ENCODE measurements around the gene SH3D19.
"Not testable (repeated sequence)": the region's sequence is repeated elsewhere in the genome, so short reads cannot be mapped to it uniquely, and the experiment has no call there.

The SH3D19 gene

GRCh38 chr4:151325111-151325948, at the start of gene SH3D19:
SH3D19 (minus strand) TSS chr4:151325605; CDS start chr4:151325352, 253 bp downstream.
- DNase-seq, result peak; percentile 17

GRCh38 chr4:151362404-151363164, 37.2 kb upstream of the SH3D19 start:
- peak; percentile 88 for DNase-seq

- no peak for DNase-seq
Observed at GRCh38 chr4:151361966-151362365, 36.6 kb upstream of the SH3D19 start.

- DNase-seq, result no peak
Observed at GRCh38 chr4:151361126-151361525, 35.7 kb upstream of the SH3D19 start.

GRCh38 chr4:151359576-151359975, 34.2 kb upstream of the SH3D19 start:
- no peak for DNase-seq

- DNase-seq, result no peak
Observed at GRCh38 chr4:151358266-151358665, 32.9 kb upstream of the SH3D19 start.

GRCh38 chr4:151356510-151356909, 31.1 kb upstream of the SH3D19 start:
- no peak for DNase-seq

- no peak for DNase-seq
Observed at GRCh38 chr4:151355155-151355554, 29.8 kb upstream of the SH3D19 start.

- no peak for DNase-seq
Observed at GRCh38 chr4:151347490-151348235, 22.3 kb upstream of the SH3D19 start.

GRCh38 chr4:151344948-151345347, 19.5 kb upstream of the SH3D19 start:
- no peak for DNase-seq

GRCh38 chr4:151340751-151341385, 15.5 kb upstream of the SH3D19 start:
- DNase-seq, result no peak

GRCh38 chr4:151339467-151339866, 14.1 kb upstream of the SH3D19 start:
- DNase-seq, result no peak

GRCh38 chr4:151331276-151332042, 6.1 kb upstream of the SH3D19 start:
- DNase-seq, result no peak

- no peak for DNase-seq
Observed at GRCh38 chr4:151329217-151330007, 4.0 kb upstream of the SH3D19 start.

- no peak for DNase-seq
Observed at GRCh38 chr4:151325949-151326246, 493 bp upstream of the SH3D19 start.

GRCh38 chr4:151324752-151325110, 674 bp downstream of the SH3D19 start:
- DNase-seq, result peak; percentile 30

GRCh38 chr4:151324124-151324751, 1.2 kb downstream of the SH3D19 start:
- no peak for DNase-seq

- no peak for DNase-seq
Observed at GRCh38 chr4:151323667-151324066, 1.7 kb downstream of the SH3D19 start.

GRCh38 chr4:151322570-151322969, 2.8 kb downstream of the SH3D19 start:
- DNase-seq, result no peak

- DNase-seq, result not testable (repeated sequence)
Observed at GRCh38 chr4:151322161-151322560, 3.2 kb downstream of the SH3D19 start.

- no peak for DNase-seq
Observed at GRCh38 chr4:151321586-151321985, 3.8 kb downstream of the SH3D19 start.
